GM21576 (cell line): ENCODE results near the gene AK1.

Experiments
- ATAC-seq: cut with Tn5 transposase; IDR thresholded peaks from one replicate; pipeline ENCODE4 v1.9.1; 2021; ENCODE audit warnings: mild to moderate bottlenecking, moderate library complexity; ENCODE audit not compliant: unreplicated experiment

AK1 gene

GRCh38 chr9:127877566-127877998 is at the start of gene AK1:
Gene AK1, minus strand, starts transcription at chr9:127877675. Its CDS starts 3,058 bp downstream, at chr9:127874617.
- ATAC-seq = no peak

DNA sequence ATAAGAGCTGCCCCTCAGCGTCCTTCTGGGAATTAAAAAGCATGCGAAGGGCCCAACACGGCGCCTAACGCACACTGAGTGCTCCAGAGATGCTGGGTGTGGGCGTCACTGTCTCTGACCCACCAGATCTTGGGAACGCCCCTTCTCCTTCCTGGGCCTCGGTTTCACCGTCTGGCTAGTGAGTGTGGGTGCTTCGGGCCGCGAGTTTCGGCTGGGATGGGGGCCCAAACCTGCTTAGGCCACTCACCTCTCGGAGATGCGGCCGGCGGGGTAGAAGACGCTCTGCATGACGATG is 49.4 kb upstream of the AK1 start:
- no peak for ATAC-seq

- no peak for ATAC-seq
These were observed 48.8 kb upstream of the AK1 start for GRCh38 chr9:127925959-127926905.

- ATAC-seq = no peak
These were observed 47.4 kb upstream of the AK1 start for GRCh38 chr9:127924736-127925444.

- ATAC-seq = no peak
These were observed 46.3 kb upstream of the AK1 start for GRCh38 chr9:127923771-127924170.

GRCh38 chr9:127923046-127923445 is 45.6 kb upstream of the AK1 start:
- no peak for ATAC-seq

- ATAC-seq = no peak
These were observed 44.2 kb upstream of the AK1 start for GRCh38 chr9:127921557-127922120.

DNA sequence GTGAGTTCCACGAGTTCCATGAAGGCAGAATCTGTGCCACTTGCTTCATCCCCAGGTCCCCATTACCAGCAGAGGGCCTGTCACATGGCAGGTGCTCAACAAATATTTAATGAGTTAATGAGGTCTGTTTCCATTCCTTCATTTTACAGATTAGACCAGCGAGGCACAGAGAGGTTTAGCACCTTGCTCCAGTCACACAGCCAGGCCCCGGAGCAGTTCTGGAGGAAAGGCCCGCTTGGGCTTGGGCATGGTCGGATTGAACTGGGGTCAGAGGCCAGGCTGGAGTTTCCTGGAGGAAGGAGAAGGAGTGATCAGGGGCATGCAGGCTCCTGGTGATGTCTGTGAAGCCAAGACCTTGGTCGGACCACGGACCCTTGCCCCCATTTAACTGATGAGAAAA is 43.3 kb upstream of the AK1 start:
- ATAC-seq = no peak

DNA sequence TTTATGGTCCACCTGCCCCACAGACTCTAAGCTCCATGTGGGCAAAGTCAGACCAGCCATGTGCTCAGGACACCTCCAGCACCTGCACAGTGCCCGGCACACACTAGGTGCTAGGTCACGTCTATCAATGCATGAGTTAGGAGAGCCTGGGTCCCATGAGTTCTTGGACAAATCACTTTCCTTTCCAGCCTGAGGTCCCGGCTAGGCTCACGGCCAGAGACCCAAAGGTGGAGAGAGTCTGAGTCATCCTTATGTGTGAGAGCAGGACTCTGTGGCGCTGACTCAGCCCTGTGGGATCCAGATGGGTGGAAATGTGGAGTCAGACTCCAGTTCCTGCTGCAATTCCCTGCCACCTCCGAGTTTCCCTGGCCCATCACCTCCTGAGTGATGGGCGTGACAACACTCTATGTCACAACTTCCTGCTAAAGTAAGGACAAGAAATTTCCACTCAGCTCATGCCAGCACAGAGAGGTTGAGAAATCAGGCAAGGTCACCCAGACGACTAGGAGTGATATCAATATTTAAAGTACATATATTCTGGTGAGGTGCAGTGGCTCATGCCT is 41.9 kb upstream of the AK1 start:
- no peak for ATAC-seq

GRCh38 chr9:127918183-127919107 is 41.0 kb upstream of the AK1 start:
- ATAC-seq = no peak

DNA sequence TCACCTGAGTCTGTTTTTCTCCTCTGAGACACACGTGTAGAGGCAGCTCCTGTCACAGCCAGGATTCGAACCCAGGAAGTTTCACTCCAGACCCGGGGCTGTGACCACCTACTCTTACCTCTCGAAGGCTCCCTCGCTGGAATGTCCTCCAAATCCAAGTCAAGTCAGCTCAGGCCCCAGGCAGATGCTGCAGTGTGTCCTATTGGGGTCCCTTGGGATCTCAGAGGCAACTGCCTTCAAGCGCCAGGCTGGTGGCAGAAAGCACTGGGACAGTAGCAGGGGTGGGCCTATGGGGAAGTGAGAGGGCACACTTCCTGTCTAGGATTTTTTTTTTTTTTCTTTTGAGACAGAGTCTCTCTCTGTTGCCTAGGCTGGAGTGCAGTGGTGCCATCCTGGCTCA is 40.1 kb upstream of the AK1 start:
- ATAC-seq = no peak

- peak; percentile 61 for ATAC-seq
These were observed 39.5 kb upstream of the AK1 start, which contains the start of gene ST6GALNAC4 for GRCh38 chr9:127916720-127917581. Gene ST6GALNAC4, minus strand, starts transcription at chr9:127917041. Its CDS starts 622 bp downstream, at chr9:127916419.

GRCh38 chr9:127915801-127916719 is 38.6 kb upstream of the AK1 start:
- ATAC-seq = no peak

DNA sequence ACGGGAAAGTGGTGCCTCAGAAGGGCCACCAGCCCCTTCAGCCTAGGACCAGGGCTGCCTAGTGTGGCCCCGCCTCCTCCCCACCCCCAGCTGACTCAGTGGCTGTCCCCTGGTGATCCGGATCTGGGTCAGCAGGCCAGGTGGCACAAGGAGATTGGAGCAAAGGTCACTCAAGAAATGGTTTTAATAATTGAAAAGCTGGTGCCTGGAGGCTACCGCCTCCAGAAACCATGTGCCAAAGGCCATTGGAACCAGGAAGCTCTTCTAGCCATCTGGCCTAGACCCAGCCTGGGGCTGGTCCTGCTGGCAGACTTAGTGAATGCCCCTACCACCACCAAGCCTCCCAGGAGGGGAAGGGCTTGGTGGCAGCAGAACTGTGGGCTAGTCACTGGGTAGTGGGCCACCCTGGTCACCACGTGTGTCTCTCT is 37.9 kb upstream of the AK1 start:
- no peak for ATAC-seq

- ATAC-seq = no peak
These were observed 36.2 kb upstream of the AK1 start for GRCh38 chr9:127913682-127914081.

- ATAC-seq = no peak
These were observed 35.4 kb upstream of the AK1 start for GRCh38 chr9:127912882-127913281.

GRCh38 chr9:127912296-127912695 is 34.8 kb upstream of the AK1 start:
- ATAC-seq = no peak

DNA sequence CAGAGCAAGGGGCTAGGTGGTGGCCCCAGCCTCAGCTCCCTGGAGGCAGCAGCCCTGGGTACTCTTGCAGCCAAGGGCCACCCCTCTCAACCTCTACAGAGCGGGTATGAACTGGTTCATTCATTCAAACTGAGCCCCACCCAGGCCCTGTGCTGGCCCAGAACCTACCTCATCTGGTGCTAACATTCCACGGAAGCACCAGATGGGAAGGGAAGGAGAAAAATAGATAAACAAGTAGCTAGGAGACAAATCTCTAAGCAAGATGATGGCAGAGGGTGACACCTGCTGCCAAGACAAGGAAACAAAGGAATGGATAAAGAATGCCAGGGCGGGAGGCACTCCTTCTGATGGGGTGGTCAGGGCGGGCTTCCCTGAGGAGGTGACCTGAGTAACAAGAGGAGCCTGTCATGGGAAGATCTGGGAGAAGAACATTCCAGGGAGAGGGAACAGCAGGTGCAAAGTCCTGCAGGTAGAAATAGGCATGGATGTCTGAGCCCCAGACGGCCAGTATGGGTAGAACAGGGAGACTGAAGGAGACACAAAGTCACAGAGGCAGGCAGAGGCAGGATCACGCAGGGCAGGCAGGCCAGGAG is 33.2 kb upstream of the AK1 start:
- ATAC-seq = no peak
